ENCODE data around the gene SCAF4. TPM values are rescaled to one million over a fixed set of nuclear protein-coding genes. Genes with fewer than 3 reads are reported as not detected.
A peak's percentile ranks its signal among the peaks of the same experiment; 100 is the strongest.

SCAF4 gene
- total and polyA plus RNA-seq, 12 donors: 5.6 to 22.3 (median 20.3) TPM

GRCh38 chr21:31673321-31673912 lies 58.5 kb downstream of the SCAF4 start:
- no peak overlapping the region for H3K27ac ChIP-seq
- TF ChIP-seq, protein P1, sequence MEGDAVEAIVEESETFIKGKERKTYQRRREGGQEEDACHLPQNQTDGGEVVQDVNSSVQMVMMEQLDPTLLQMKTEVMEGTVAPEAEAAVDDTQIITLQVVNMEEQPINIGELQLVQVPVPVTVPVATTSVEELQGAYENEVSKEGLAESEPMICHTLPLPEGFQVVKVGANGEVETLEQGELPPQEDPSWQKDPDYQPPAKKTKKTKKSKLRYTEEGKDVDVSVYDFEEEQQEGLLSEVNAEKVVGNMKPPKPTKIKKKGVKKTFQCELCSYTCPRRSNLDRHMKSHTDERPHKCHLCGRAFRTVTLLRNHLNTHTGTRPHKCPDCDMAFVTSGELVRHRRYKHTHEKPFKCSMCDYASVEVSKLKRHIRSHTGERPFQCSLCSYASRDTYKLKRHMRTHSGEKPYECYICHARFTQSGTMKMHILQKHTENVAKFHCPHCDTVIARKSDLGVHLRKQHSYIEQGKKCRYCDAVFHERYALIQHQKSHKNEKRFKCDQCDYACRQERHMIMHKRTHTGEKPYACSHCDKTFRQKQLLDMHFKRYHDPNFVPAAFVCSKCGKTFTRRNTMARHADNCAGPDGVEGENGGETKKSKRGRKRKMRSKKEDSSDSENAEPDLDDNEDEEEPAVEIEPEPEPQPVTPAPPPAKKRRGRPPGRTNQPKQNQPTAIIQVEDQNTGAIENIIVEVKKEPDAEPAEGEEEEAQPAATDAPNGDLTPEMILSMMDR (IDR thresholded peaks at IDR 0.05): no peak
- 92 to 94% methylated on average over 3 of the region's 3 CpGs for WGBS, 2 donors
- no peaks in the 10 kb centered on the region for H3K27me3 ChIP-seq
- no peaks in the 10 kb centered on the region for H3K9me3 ChIP-seq
- peaks cover 0 to 46% (median 22%) of the 10 kb centered on the region in 9 donors for H3K36me3 ChIP-seq
- ATAC-seq (no peak), DNase-seq (no peak)
- H3K4me1 ChIP-seq: no peaks in the 10 kb centered on the region
- intact Hi-C loops (cut with DNase I): no loop called here
- H3K4me3 ChIP-seq: no peak overlapping the region

DNA sequence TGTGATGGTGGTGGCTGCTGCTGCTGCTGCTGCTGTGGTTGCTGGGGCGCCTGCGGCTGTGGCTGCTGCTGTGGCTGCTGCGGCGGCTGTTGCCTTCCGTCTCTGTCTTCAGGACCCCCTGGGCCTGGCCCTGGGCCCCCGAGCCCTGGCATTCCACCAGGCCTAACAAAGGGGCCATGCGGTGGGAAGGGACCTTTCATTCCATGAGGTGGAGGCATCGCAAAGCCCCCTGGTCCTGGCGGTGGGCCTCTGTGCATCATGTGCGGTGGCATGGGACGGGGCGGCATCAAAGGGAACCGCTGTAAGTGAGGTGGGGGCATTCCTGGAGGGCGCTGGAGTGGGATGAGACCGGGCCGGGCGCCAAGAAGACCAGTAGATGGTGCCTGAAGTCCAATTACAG lies 60.0 kb downstream of the SCAF4 start:
- H3K27ac ChIP-seq: no peak overlapping the region
- intact Hi-C loops (cut with DNase I): no loop called here
- H3K4me1 ChIP-seq: peaks cover 0 to 8% (median 0%) of the 10 kb centered on the region in 9 donors
- no peaks in the 10 kb centered on the region for H3K9me3 ChIP-seq
- ATAC-seq (peak in 5 of 8 donors; percentile 20 to 52 (median 31)), DNase-seq (no peak)
- no peaks in the 10 kb centered on the region for H3K27me3 ChIP-seq
- TF ChIP-seq, protein P1 (IDR thresholded peaks at IDR 0.05): no peak
- H3K4me3 ChIP-seq: no peak overlapping the region
- peaks cover 0 to 60% (median 31%) of the 10 kb centered on the region in 9 donors for H3K36me3 ChIP-seq
- 94 to 96% methylated on average over 17 of the region's 17 CpGs for WGBS, 2 donors

- intact Hi-C loops (cut with DNase I): no loop called here
- TF ChIP-seq, protein P1 (IDR thresholded peaks at IDR 0.05): no peak
- peak in 1 of 8 donors; percentile 43 for ATAC-seq
- H3K4me1 ChIP-seq: peaks cover 0 to 15% (median 0%) of the 10 kb centered on the region in 9 donors
- no peaks in the 10 kb centered on the region for H3K27me3 ChIP-seq
- peaks cover 0 to 67% (median 34%) of the 10 kb centered on the region in 9 donors for H3K36me3 ChIP-seq
- DNase-seq: no peak
- no peaks in the 10 kb centered on the region for H3K9me3 ChIP-seq
- 86 to 87% methylated on average over 12 of the region's 12 CpGs for WGBS, 2 donors
- H3K27ac ChIP-seq: no peak overlapping the region
- H3K4me3 ChIP-seq: no peak overlapping the region
These were observed 60.7 kb downstream of the SCAF4 start for GRCh38 chr21:31671146-31671716.

GRCh38 chr21:31670070-31670469 lies 61.8 kb downstream of the SCAF4 start:
- no peak overlapping the region for H3K27ac ChIP-seq

More at GRCh38 chr21:31670070-31670469, 61.8 kb downstream of the SCAF4 start:
- Histone ChIP-seq H3K36me3 (peaks cover 0 to 76% (median 38%) of the 10 kb centered on the region in 9 donors), H3K4me3 (no peak overlapping the region), H3K9me3 (no peaks in the 10 kb centered on the region), H3K27me3 (no peaks in the 10 kb centered on the region), H3K4me1 (peaks cover 0 to 23% (median 6%) of the 10 kb centered on the region in 9 donors)
- TF ChIP-seq, protein P1 (IDR thresholded peaks at IDR 0.05): no peak
- intact Hi-C loops (cut with DNase I): no loop called here
- ATAC-seq (no peak), DNase-seq (no peak)
- WGBS, 2 donors: 76 to 85% methylated on average over 6 of the region's 6 CpGs

Data from heart right ventricle (tissue), 16 donors.